ENCODE measurements around the gene MID2. TPM values are rescaled to one million over a fixed set of nuclear protein-coding genes. Genes with fewer than 3 reads are reported as not detected.

Gene MID2
- total RNA-seq, 1 experiment from 2014 or later: 5.1 TPM

DNA sequence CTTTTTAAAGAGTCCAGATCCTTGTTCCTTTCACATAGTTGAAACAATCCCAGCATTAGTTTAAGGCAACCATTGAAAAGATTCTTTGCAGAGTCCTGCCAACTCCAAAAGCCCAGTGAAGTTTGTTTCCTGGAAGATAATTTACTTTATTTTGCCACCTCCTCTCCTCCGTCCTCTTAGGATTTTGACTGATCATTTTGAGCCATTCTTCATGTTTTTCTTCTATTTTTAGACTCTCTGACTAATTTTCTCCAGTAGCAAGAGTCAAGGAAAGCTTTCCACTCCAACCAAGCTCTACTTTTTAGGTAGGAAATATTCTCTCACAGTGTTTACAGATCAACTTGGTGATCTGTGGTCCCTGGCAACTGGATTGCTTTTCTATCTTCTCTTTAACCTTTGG is 37.8 kb upstream of the MID2 start:
- Histone ChIP-seq H2AFZ (ENCODE audit: low read depth, low read length, poor library complexity, severe bottlenecking) (no peak overlapping the region), H4K20me1 (ENCODE audit: insufficient read depth) (no peaks in the 10 kb centered on the region), H3K9me2 (ENCODE audit: insufficient read depth) (no peaks in the 10 kb centered on the region), H3K9ac (ENCODE audit: low read length) (no peak overlapping the region), H3K27ac (ENCODE audit: low read depth, low read length) (no peak overlapping the region), H3K4me3 (replicated peaks in 1 of 2; ENCODE audit: low read depth in 1 of 2, low read length in 2 of 2) (no peak overlapping the region), H3K9me3 (ENCODE audit: control insufficient read depth in 1 of 2, insufficient read depth in 1 of 2, low read depth in 1 of 2, low read length in 2 of 2) (no peaks in the 10 kb centered on the region), H3K4me1 (ENCODE audit: control insufficient read depth in 1 of 2, insufficient read depth in 2 of 2, low read length in 2 of 2) (no peaks in the 10 kb centered on the region), H3K36me3 (ENCODE audit: control insufficient read depth in 1 of 2, insufficient read depth in 2 of 2, low read length in 2 of 2) (no peaks in the 10 kb centered on the region), H3K27me3 (ENCODE audit: insufficient read depth, low read length) (no peaks in the 10 kb centered on the region), H3K79me2 (ENCODE audit: insufficient read depth, low read length) (no peaks in the 10 kb centered on the region), H3K4me2 (ENCODE audit: low read length) (no peak overlapping the region)
- no TSS peak for BruUV-seq (replicated peaks)
- intact Hi-C loops (cut with micrococcal nuclease): no loop called here
- ChIA-PET CTCF (no interaction called here), POLR2A (no interaction called here), RAD21 (ENCODE audit: low non-redundant PET in 1 of 2, low total read pairs in 2 of 2, uncharacterized antibody in 2 of 2, unreplicated experiment in 2 of 2) (no interaction called here)
- DNase-seq (ENCODE audit: low read depth, low spot score) (no peak), ATAC-seq (no peak)
- TF ChIP-seq MAX (IDR thresholded peaks at IDR 0.05) (no peak), ELF1 (IDR thresholded peaks at IDR 0.05; ENCODE audit: borderline replicate concordance, low read depth) (no peak)

DNA sequence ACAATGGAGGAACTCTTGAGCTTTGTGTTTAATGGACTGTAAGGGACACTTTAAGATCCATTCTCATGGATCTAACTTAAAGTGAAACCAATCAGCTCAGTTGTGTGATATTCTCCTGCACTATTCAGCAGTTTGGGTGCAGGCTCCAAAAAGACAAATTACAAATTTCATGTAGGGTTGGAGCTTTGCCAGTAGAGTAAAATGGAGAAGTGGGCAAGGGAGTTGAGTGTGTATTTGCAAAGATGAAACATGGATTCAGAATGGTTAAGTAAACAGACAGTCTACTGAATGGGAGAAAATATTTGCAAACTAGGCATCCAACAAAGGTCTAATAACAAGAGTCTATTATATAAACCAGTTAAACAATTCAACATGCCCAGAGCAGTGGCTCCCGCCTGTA is 21.2 kb upstream of the MID2 start:
- POLR2A ChIA-PET: no interaction called here
- ATAC-seq (no peak), DNase-seq (ENCODE audit: low read depth, low spot score) (no peak)
- Histone ChIP-seq H4K20me1 (ENCODE audit: insufficient read depth) (no peaks in the 10 kb centered on the region), H3K9me2 (ENCODE audit: insufficient read depth) (no peaks in the 10 kb centered on the region), H3K9ac (ENCODE audit: low read length) (no peak overlapping the region), H2AFZ (ENCODE audit: low read depth, low read length, poor library complexity, severe bottlenecking) (no peak overlapping the region), H3K4me1 (ENCODE audit: control insufficient read depth in 1 of 2, insufficient read depth in 2 of 2, low read length in 2 of 2) (no peaks in the 10 kb centered on the region), H3K4me2 (ENCODE audit: low read length) (no peak overlapping the region), H3K79me2 (ENCODE audit: insufficient read depth, low read length) (no peaks in the 10 kb centered on the region), H3K27me3 (ENCODE audit: insufficient read depth, low read length) (no peaks in the 10 kb centered on the region), H3K36me3 (ENCODE audit: control insufficient read depth in 1 of 2, insufficient read depth in 2 of 2, low read length in 2 of 2) (no peaks in the 10 kb centered on the region), H3K27ac (ENCODE audit: low read depth, low read length) (no peak overlapping the region), H3K9me3 (ENCODE audit: control insufficient read depth in 1 of 2, insufficient read depth in 1 of 2, low read depth in 1 of 2, low read length in 2 of 2) (no peaks in the 10 kb centered on the region), H3K4me3 (replicated peaks in 1 of 2; ENCODE audit: low read depth in 1 of 2, low read length in 2 of 2) (no peak overlapping the region)
- no TSS peak for BruUV-seq (replicated peaks)
- RAD21 ChIA-PET (ENCODE audit: low non-redundant PET in 1 of 2, low total read pairs in 2 of 2, uncharacterized antibody in 2 of 2, unreplicated experiment in 2 of 2): no interaction called here
- intact Hi-C loops (cut with micrococcal nuclease): no loop called here
- CTCF ChIA-PET: no interaction called here
- TF ChIP-seq RAD21 (IDR thresholded peaks at IDR 0.05; ENCODE audit: low read depth): no peak
- TF ChIP-seq POLR2AphosphoS5 (IDR thresholded peaks at IDR 0.05; ENCODE audit: low read depth, low read length): no peak
- no peak for TF ChIP-seq CBX3 (IDR thresholded peaks at IDR 0.05; ENCODE audit: low read depth)
- TF ChIP-seq EGR1 (IDR thresholded peaks at IDR 0.05; ENCODE audit: low read depth): no peak
- TF ChIP-seq, protein P1, sequence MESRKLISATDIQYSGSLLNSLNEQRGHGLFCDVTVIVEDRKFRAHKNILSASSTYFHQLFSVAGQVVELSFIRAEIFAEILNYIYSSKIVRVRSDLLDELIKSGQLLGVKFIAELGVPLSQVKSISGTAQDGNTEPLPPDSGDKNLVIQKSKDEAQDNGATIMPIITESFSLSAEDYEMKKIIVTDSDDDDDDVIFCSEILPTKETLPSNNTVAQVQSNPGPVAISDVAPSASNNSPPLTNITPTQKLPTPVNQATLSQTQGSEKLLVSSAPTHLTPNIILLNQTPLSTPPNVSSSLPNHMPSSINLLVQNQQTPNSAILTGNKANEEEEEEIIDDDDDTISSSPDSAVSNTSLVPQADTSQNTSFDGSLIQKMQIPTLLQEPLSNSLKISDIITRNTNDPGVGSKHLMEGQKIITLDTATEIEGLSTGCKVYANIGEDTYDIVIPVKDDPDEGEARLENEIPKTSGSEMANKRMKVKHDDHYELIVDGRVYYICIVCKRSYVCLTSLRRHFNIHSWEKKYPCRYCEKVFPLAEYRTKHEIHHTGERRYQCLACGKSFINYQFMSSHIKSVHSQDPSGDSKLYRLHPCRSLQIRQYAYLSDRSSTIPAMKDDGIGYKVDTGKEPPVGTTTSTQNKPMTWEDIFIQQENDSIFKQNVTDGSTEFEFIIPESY (IDR thresholded peaks at IDR 0.05; ENCODE audit: extremely low read depth, insufficient replicate concordance, low read length): no peak
- TF ChIP-seq TCF7L2 (IDR thresholded peaks at IDR 0.05; ENCODE audit: borderline replicate concordance, extremely low read depth, insufficient read depth, insufficient read length): no peak
- no peak for TF ChIP-seq FOSL1 (IDR thresholded peaks at IDR 0.05; ENCODE audit: low read depth)
- TF ChIP-seq, protein P2, sequence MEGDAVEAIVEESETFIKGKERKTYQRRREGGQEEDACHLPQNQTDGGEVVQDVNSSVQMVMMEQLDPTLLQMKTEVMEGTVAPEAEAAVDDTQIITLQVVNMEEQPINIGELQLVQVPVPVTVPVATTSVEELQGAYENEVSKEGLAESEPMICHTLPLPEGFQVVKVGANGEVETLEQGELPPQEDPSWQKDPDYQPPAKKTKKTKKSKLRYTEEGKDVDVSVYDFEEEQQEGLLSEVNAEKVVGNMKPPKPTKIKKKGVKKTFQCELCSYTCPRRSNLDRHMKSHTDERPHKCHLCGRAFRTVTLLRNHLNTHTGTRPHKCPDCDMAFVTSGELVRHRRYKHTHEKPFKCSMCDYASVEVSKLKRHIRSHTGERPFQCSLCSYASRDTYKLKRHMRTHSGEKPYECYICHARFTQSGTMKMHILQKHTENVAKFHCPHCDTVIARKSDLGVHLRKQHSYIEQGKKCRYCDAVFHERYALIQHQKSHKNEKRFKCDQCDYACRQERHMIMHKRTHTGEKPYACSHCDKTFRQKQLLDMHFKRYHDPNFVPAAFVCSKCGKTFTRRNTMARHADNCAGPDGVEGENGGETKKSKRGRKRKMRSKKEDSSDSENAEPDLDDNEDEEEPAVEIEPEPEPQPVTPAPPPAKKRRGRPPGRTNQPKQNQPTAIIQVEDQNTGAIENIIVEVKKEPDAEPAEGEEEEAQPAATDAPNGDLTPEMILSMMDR (IDR thresholded peaks at IDR 0.05 in 2 of 3, conservative IDR thresholded peaks at IDR 0.05 in 1 of 3; ENCODE audit: borderline replicate concordance in 1 of 3, insufficient read depth in 1 of 3, low read depth in 2 of 3, low read length in 2 of 3): no peak
- no peak for TF ChIP-seq CEBPB (IDR thresholded peaks at IDR 0.05; ENCODE audit: low read depth)
- TF ChIP-seq, protein P3, sequence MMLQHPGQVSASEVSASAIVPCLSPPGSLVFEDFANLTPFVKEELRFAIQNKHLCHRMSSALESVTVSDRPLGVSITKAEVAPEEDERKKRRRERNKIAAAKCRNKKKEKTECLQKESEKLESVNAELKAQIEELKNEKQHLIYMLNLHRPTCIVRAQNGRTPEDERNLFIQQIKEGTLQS (IDR thresholded peaks at IDR 0.05): no peak
- TF ChIP-seq, protein P4, sequence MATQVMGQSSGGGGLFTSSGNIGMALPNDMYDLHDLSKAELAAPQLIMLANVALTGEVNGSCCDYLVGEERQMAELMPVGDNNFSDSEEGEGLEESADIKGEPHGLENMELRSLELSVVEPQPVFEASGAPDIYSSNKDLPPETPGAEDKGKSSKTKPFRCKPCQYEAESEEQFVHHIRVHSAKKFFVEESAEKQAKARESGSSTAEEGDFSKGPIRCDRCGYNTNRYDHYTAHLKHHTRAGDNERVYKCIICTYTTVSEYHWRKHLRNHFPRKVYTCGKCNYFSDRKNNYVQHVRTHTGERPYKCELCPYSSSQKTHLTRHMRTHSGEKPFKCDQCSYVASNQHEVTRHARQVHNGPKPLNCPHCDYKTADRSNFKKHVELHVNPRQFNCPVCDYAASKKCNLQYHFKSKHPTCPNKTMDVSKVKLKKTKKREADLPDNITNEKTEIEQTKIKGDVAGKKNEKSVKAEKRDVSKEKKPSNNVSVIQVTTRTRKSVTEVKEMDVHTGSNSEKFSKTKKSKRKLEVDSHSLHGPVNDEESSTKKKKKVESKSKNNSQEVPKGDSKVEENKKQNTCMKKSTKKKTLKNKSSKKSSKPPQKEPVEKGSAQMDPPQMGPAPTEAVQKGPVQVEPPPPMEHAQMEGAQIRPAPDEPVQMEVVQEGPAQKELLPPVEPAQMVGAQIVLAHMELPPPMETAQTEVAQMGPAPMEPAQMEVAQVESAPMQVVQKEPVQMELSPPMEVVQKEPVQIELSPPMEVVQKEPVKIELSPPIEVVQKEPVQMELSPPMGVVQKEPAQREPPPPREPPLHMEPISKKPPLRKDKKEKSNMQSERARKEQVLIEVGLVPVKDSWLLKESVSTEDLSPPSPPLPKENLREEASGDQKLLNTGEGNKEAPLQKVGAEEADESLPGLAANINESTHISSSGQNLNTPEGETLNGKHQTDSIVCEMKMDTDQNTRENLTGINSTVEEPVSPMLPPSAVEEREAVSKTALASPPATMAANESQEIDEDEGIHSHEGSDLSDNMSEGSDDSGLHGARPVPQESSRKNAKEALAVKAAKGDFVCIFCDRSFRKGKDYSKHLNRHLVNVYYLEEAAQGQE (IDR thresholded peaks at IDR 0.05; ENCODE audit: low read depth): no peak
- TF ChIP-seq SIN3A (IDR thresholded peaks at IDR 0.05; ENCODE audit: low read depth): no peak

Measured in HCT116 (cell line).